EL (cell line): Measurements from ENCODE around the gene SLC35F6.
"Not testable (repeated sequence)": the region's sequence is repeated elsewhere in the genome, so short reads cannot be mapped to it uniquely, and the experiment has no call there.

Experiments
- DNase-seq: peaks from one replicate; pipeline ENCODE4 v3.0.0-alpha.2; 2016

Gene SLC35F6

DNA sequence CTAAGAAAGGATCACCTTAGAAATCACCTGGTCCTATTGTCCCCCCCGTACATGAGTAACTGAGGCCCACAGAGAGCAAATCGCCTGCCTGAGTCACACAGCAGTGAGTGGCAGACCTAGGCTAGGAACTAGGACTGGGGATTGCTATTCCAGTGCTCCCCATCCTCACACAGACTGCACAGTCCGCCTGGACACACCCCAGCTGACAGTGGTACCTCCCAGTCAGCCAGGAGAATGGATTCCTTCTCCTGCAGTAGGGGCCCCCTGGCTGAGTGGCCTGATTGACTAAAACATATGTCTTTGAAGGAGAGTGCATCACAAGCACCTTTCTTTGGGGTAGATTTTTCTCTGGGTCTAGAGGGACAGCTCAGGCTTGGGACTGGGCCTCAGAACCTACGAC is 32.4 kb upstream of the SLC35F6 start:
- DNase-seq = no peak

- DNase-seq = no peak
Observed at GRCh38 chr2:26732446-26732845, 31.6 kb upstream of the SLC35F6 start.

- no peak for DNase-seq
Observed at GRCh38 chr2:26733413-26733812, 30.7 kb upstream of the SLC35F6 start.

DNA sequence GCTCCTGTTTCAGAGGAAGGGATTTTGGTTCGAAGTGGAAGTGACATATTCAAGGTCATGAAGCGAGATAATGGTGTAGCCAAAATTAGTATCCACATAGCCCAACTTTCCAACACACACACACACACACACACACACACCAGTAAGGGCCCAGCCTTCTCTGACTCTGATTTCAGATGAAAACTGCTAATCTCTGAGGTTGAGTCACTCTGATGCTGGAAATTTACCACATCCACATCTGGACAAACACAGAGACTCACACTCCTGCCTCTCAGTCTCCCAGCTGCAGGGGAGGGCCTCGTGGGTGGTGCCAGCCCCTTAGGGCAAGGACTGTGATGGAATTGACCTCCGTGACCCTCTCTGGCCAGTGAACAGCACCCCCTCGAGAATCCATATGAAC is 29.0 kb upstream of the SLC35F6 start:
- peak; percentile 84 for DNase-seq

- no peak for DNase-seq
Observed at GRCh38 chr2:26735883-26736588, 28.0 kb upstream of the SLC35F6 start.

DNA sequence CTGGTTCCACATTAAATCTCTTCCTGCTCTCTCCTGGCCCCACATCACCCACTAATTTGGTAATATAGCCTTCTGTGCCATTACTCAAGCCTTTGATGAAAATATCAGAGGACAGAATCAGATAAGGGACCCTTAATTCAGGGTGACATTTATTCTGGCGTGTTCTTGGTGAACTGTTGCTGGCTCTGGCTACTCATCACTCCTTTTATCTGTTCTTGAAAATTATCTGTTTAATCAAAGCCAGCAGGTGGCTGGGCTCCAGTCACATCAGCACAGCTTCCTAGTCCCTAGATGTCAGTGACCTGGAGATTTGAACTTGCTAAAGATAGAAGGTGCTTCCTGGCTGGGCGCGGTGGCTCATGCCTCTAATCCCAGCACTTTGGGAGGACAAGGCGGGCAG is 26.9 kb upstream of the SLC35F6 start:
- DNase-seq = no peak

DNA sequence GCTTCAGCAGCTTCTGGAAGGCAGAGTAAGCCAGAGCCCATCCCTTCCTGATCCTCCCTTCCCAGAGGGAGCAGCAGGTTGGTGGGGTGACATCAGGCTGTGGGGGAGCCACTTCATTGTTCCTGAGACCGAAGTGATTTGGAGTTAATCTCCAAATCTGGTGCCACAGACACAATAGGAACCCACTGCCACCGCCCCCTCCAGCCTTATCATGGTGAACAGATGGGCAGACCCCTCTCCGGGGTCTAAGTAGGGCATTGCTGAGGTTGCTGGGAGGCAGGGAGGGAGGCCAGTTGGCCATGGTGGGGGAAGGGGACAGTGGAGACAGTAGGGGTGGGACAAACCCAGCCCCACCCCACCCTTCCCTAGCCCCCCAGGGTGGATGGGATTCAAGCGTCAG is 25.6 kb upstream of the SLC35F6 start:
- DNase-seq = no peak

DNA sequence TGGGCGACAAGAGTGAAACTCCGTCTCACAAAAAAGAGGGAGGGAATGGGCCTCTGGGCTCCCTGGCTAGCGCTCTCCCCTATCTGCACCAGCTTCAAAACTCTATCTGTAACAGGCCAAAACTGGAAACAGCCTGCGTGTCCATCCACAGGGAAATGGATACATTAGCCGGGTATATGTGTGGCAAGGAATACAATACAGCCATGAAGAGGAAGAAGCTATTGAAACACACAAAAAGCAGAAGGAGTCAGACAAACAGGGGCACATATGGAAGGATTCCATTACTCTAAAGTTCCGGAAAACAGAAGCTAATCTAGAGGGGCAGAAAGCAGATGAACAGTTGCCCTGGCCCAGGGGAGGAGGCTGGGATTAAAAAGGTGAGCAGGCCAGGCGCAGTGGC is 24.6 kb upstream of the SLC35F6 start:
- no peak for DNase-seq

GRCh38 chr2:26740346-26740745 is 23.7 kb upstream of the SLC35F6 start:
- DNase-seq = no peak

DNA sequence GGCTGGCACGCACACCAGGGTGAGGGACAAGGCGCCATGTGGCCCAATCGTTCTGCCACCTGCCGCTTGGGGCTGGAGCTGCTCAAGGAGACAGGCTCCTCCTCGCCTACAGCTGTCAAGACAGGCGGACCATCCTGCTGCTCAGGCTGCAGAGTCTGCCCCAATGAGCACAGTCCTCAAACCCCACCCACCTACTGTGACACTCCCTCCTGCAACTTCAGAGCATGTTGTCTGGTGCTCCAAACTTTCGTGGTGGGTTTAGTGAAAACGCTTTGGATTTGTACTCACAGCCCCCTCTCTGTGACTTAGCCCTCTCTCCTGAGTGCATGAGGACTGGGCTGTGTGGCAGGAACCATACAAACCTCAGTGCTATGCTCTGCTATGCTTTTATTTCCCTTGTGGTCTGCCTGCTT is 23.2 kb upstream of the SLC35F6 start:
- no peak for DNase-seq

GRCh38 chr2:26742048-26742770 is 21.9 kb upstream of the SLC35F6 start:
- DNase-seq = no peak

DNA sequence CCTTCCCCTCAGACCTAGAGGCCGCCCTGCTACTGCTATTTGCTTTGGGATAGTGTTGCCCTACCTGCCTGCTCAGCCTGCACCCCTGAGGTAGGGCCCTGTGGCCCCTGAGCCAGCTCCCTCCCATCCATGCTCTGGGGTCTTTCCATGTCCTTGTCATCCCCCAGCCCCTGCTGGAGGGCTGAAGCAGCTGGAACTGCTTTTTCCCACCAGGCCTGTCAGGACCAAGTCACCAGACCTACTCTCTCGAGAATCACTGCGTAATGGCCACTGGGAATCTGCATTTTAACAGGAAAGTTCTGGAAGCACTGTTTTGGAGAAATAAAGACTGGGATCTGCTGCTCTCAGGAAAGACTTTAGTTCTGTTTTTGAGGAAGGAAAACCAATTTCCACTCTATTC is 20.2 kb upstream of the SLC35F6 start:
- no peak for DNase-seq

DNA sequence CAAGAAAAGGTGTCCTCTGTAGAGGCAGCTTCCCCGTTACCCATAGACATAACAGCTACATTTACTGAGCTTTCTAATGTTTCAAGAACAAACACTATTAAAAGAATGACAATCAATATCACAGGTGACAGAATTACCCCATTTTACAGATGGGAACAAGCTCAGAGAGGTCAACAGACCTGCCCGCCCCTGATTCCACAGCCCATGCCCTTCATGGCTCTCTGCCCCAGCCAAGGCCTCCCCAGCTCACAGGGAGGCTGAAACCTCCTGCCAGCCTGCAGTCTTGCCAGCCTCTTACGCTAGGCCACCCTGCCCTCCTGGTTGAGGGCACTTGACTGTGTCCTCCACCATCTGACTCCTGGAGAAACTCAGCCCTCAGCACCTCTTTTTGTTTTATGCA is 19.1 kb upstream of the SLC35F6 start:
- no peak for DNase-seq

GRCh38 chr2:26745609-26746327 is 18.3 kb upstream of the SLC35F6 start:
- peak; percentile 73 for DNase-seq

GRCh38 chr2:26746934-26747333 is 17.1 kb upstream of the SLC35F6 start:
- DNase-seq = no peak

- peak; percentile 38 for DNase-seq
Observed at GRCh38 chr2:26749787-26750420, 14.2 kb upstream of the SLC35F6 start.

DNA sequence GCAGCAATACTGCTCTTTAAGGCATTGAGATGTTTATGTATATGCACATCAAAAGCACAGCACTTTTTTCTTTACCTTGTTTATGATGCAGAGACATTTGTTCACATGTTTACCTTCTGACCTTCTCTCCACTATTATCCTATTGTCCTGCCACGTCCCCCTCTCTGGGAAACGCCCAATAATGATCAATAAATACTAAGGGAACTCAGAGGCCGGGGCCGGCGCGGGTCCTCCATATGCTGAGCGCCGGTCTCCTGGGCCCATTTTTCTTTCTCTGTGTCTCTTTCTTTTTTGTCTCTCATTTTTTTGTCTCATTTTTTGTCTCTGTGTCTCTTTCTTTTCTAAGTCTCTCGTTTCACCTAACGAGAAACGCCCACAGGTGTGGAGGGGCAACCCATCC is 13.6 kb upstream of the SLC35F6 start:
- DNase-seq = not testable (repeated sequence)

GRCh38 chr2:26752656-26753055 is 11.4 kb upstream of the SLC35F6 start:
- no peak for DNase-seq

DNA sequence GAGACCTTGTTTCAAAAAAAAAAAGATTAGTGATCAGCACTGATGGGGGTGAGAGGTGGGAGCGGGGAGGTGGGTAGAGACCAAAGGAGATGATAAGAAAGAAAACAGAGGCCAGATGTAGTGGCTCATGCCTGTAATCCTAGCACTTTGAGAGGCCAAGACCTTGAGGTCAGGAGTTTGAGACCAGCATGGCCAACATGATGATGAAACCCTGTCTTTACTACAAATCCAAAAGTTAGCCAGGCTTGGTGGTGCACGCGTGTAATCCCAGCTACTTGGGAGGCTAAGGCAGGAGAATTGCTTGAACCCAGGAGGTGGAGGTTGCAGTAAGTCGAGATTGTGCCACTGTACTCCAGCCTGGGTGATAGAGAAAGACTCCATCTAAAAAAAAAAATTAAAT is 9.5 kb upstream of the SLC35F6 start:
- DNase-seq = no peak

DNA sequence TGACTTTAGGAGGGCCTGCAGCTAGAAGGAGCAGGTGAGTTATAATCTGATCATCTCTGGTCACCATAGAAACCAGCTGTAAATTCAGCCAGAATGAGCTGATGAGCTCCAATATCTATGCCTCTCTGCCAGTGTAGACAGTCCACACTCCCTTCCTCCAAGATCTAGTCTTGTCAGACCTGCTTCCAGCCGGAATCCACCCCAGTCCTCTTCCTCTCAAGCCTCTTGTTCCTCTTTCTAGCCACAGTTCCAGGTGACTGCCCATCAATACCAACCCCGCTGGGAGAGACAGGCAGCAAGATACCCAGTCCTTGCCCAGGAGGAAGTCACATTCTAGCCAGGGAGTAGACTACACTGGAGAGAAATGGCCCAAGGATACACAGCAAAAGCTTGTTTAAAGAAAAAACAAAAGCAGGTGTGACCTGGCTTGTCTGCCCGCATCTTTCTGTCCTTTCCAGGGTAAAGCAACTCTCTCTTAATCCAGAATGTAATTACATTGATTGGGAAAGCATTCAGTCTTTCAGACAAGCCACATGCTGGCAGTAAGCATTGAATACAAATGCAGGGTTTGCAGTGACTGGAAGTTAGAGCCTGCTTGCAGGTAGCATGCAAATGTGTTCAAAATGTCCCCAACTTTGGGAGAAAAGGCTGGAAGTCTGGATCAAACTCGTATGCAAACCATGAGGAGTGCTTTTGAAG is 9.0 kb upstream of the SLC35F6 start:
- no peak for DNase-seq

DNA sequence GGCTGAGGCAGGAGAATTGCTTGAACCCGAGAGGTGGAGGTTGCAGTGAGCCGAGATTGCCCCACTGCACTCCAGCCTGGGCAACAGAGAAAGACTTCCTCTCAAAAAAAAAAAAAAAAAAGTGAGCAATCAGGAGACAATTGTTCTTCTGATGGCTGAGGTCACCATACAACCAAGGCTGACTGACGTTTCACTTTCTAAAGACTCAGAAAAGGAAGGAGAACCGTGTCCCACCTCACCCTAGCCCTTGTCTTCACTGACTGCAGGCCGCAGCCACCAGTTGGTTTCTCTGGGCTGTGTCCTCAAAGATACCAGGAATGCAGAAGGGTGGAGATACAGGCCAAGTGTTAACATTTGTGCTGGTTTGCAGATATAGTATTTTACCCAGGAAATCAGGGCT is 7.7 kb upstream of the SLC35F6 start:
- no peak for DNase-seq

- peak; percentile 99 for DNase-seq
Observed at GRCh38 chr2:26757873-26758789, 6.0 kb upstream of the SLC35F6 start.
